Testis (tissue), 5 donors: Measurements from ENCODE around the gene CCT5. TPM values are rescaled to one million over a fixed set of nuclear protein-coding genes. Genes with fewer than 3 reads are reported as not detected.

Experiments used
- DNase-seq: peaks from one replicate; pipeline ENCODE4 v3.0.0-alpha.2; 2019
- H3K27ac ChIP-seq, 2 donors: fragments of 200-600 bp; sonication (generic); one replicate each; pipeline ENCODE4 v1.5.1; 2019
- H3K27me3 ChIP-seq: fragments of 200-600 bp; sonication (generic); one replicate; pipeline ENCODE4 v1.5.1; 2019
- H3K36me3 ChIP-seq: fragments of 200-600 bp; sonication (generic); one replicate; pipeline ENCODE4 v1.5.1; 2017; ENCODE audit warnings: low read depth; ENCODE audit errors: missing control alignments
- H3K4me1 ChIP-seq: fragments of 200-600 bp; sonication (generic); one replicate; pipeline ENCODE4 v1.5.1; 2019
- H3K4me3 ChIP-seq, 2 donors: fragments of 200-600 bp; sonication (generic); one replicate each; pipeline ENCODE4 v1.5.1; 2017 to 2019
- H3K9me3 ChIP-seq: fragments of 200-600 bp; sonication (generic); one replicate; pipeline ENCODE4 v1.5.1; 2017
- CTCF ChIP-seq, 3 experiments: fragments of 450-650 bp in 2 of 3; fragments of 200-600 bp in 1 of 3; sonication (generic) in 1 of 3; IDR thresholded peaks; one replicate each; pipeline ENCODE4 v1.5.1; 2016 to 2019; ENCODE audit warnings: antibody characterized with exemption in 3 of 3, mild to moderate bottlenecking in 2 of 3, moderate library complexity in 1 of 3
- POLR2A ChIP-seq: fragments of 450-650 bp; IDR thresholded peaks from one replicate; pipeline ENCODE4 v1.6.1; 2017; ENCODE audit warnings: antibody characterized with exemption, mild to moderate bottlenecking, moderate library complexity
- WGBS, 2 donors: methylation state at CpG; one replicate each; pipeline ENCODE4 v1.1.5; 2018; 5-methylcytosine and 5-hydroxymethylcytosine counted together
- intact Hi-C: fragments of 100-400 bp; cut with DNase I; formaldehyde crosslinking; loops from one replicate; pipeline ENCODE4 v1.15.1; 2023; ENCODE audit warnings: low total_unique reads
- long read RNA-seq, 2 donors: transcript quantifications; one replicate each; lab custom pipeline, GENCODE V29; 2026
- polyA plus RNA-seq: library from polyadenylated mRNA; stranded (reverse); fragments of 350-450 nt; fragmentation: Illumina TruSeq; extraction: RNeasy Lipid Tissue Mini Kit (QIAGEN cat#74804); gene quantifications from one replicate; pipeline ENCODE4 v1.2.3, GENCODE V29; 2014; ENCODE audit warnings: low read depth, low replicate concordance; ENCODE audit not compliant: insufficient read depth
- total RNA-seq, 2 donors: library from RNA; depleted of rRNA; stranded (reverse); fragments of >200 nt; gene quantifications; one replicate each; pipeline ENCODE4 v1.2.3, GENCODE V29; 2016

CCT5 gene
- 100 to 1,000 TPM; 155 to 189 TPM for total RNA-seq
- polyA plus RNA-seq = 299 TPM
- long read RNA-seq, donor 1, transcript CCT5-201 (11 exons, 3,675 nt) = major isoform, 86 of 330 reads
- long read RNA-seq, donor 1, transcript CCT5-206 (3 exons, 555 nt) = minor isoform, 6 of 330 reads
- long read RNA-seq, donor 1, transcript CCT5-210 (3 exons, 1,091 nt) = minor isoform, 6 of 330 reads
- long read RNA-seq, donor 1, transcript CCT5-212 (2 exons, 568 nt) = minor isoform, 35 of 330 reads
- long read RNA-seq, donor 1, partial matches to known transcripts = 196 of 330 reads
- long read RNA-seq, donor 1, other reads (novel, unspliced or antisense) = 0 of 330 reads
- long read RNA-seq, donor 2, transcript CCT5-210 (3 exons, 1,091 nt) = minor isoform, 5 of 211 reads
- long read RNA-seq, donor 2, transcript CCT5-201 (11 exons, 3,675 nt) = major isoform, 71 of 211 reads
- long read RNA-seq, donor 2, transcript CCT5-212 (2 exons, 568 nt) = minor isoform, 23 of 211 reads
- long read RNA-seq, donor 2, partial matches to known transcripts = 95 of 211 reads
- long read RNA-seq, donor 2, other reads (novel, unspliced or antisense) = 13 of 211 reads

GRCh38 chr5:10249948-10250805 is at the start of gene CCT5:
Gene CCT5 (plus strand): TSS chr5:10250280. CDS start chr5:10250341, 61 bp downstream.
- H3K9me3 ChIP-seq = no peaks in the 10 kb centered on the region
- H3K4me3 ChIP-seq = peak within 1 kb of the TSS; percentile 86 to 91
- H3K27ac ChIP-seq = peak within 1 kb of the TSS; percentile 96 to 97
- peak; percentile 94 for DNase-seq
- TF ChIP-seq CTCF (IDR thresholded peaks at IDR 0.05) (peak in 1 of 3 experiments; percentile 1), POLR2A (no peak)
- H3K4me1 ChIP-seq = peaks cover 11% of the 10 kb centered on the region
- intact Hi-C loops = no loop called here
- H3K36me3 ChIP-seq = no peaks in the 10 kb centered on the region
- H3K27me3 ChIP-seq = no peaks in the 10 kb centered on the region
- 0% methylated on average over 25 to 66 of the region's 67 CpGs for WGBS, 2 donors

- peak; percentile 21 for DNase-seq
- no peaks in the 10 kb centered on the region for H3K4me1 ChIP-seq
- no peaks in the 10 kb centered on the region for H3K27me3 ChIP-seq
- H3K27ac ChIP-seq = no peak overlapping the region
- intact Hi-C loops = no loop called here
- no peak overlapping the region for H3K4me3 ChIP-seq
- H3K9me3 ChIP-seq = no peaks in the 10 kb centered on the region
- 53 to 58% methylated on average over 4 of the region's 4 CpGs for WGBS, 2 donors
- H3K36me3 ChIP-seq = no peaks in the 10 kb centered on the region
- TF ChIP-seq CTCF (IDR thresholded peaks at IDR 0.05) = peak in 1 of 3 experiments; percentile 28
- TF ChIP-seq POLR2A = no peak
These were observed 48.7 kb upstream of the CCT5 start for GRCh38 chr5:10201223-10201868.

- DNase-seq = no peak
- intact Hi-C loops = no loop called here
- Histone ChIP-seq H3K27ac (no peak overlapping the region), H3K9me3 (no peaks in the 10 kb centered on the region), H3K4me3 (no peak overlapping the region), H3K4me1 (no peaks in the 10 kb centered on the region), H3K36me3 (no peaks in the 10 kb centered on the region), H3K27me3 (no peaks in the 10 kb centered on the region)
- TF ChIP-seq CTCF (IDR thresholded peaks at IDR 0.05) = no peak
- no peak for TF ChIP-seq POLR2A
- 78 to 84% methylated on average over 3 of the region's 3 CpGs for WGBS, 2 donors
These were observed 47.8 kb upstream of the CCT5 start for GRCh38 chr5:10202089-10202910.

- intact Hi-C loops = no loop called here
- no peak for TF ChIP-seq POLR2A
- no peak for TF ChIP-seq CTCF (IDR thresholded peaks at IDR 0.05)
- Histone ChIP-seq H3K4me3 (no peak overlapping the region), H3K27ac (no peak overlapping the region), H3K9me3 (no peaks in the 10 kb centered on the region), H3K4me1 (no peaks in the 10 kb centered on the region), H3K27me3 (no peaks in the 10 kb centered on the region), H3K36me3 (no peaks in the 10 kb centered on the region)
- 91 to 95% methylated on average over 1 of the region's 1 CpG for WGBS, 2 donors
- no peak for DNase-seq
These were observed 41.1 kb upstream of the CCT5 start for GRCh38 chr5:10209004-10209403.
